GM21390 (cell line): ENCODE measurements around the gene SPNS3.

ENCODE experiments used
- ATAC-seq: cut with Tn5 transposase; IDR thresholded peaks from one replicate; pipeline ENCODE4 v1.9.1; 2021; ENCODE audit not compliant: unreplicated experiment

SPNS3 gene

DNA sequence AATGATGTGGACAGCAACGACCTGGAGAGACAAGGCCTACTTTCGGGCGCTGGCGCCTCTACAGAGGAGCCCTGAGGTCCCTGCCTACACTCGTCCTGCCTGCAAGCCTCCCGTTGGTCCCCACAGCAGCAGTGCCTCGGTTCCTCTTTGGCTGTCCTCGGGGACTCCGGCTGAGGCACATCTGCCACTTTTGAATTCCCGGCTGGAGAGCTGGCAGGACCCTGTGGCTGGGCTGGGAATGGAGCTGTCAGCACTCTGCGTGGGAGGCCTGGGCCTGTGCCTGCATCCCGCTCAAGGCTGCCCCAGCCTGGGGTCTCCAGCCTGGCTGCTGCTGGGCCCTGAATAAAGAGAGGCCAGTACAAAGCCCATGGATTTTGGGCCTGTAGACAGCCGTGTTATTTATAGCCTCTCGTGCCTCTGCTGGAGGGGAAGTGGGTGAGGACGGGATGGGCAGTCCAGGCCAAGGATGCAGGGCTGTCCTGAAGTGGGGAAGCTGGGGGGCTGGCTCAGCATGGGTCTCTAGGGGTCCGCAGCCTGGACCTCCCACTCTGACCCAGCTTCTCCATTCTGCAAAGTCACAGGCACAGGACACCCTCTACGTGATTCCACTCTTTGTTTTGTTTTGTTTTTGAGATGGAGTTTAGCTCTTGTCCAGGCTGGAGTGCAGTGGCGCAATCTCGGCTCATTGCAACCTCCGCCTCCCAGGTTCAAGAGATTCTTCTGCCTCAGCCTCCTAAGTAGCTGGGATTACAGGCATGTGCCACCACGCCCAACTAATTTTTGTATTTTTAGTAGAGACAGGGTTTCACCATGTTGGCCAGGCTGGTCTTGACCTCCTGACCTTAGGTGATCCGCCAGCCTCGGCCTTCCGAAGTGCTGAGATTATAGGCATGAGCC lies 54.3 kb downstream of the SPNS3 start:
- ATAC-seq = no peak

DNA sequence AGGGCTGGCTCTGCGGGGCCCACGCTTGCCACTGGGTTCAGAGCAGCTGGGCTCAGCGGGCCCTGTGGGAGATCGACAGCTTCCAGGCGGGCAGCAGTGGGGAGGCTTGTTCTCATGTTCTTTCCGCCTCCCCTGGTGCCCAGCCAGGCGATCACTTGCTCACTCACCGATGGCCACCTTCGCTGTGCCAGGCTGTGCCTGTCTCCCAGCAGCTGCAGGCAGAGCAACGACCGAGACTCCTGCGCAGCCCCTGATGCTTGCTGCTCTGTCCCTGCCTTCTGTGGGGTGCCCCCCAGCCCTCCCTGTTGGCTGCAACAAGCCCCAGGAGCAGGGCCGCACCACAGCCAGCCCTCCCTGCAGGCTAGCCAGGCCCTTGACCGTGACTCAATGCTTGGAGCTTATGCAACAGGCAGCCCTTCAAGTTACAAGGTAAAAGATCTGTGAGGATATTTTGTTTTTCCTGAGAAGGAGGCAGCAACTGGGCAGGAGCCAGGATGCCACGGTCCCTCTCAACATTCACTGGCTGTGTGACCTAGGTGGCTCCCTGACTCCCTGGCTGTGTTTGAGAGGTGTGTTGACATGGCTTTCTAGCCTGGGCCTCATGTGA lies 55.4 kb downstream of the SPNS3 start:
- no peak for ATAC-seq

DNA sequence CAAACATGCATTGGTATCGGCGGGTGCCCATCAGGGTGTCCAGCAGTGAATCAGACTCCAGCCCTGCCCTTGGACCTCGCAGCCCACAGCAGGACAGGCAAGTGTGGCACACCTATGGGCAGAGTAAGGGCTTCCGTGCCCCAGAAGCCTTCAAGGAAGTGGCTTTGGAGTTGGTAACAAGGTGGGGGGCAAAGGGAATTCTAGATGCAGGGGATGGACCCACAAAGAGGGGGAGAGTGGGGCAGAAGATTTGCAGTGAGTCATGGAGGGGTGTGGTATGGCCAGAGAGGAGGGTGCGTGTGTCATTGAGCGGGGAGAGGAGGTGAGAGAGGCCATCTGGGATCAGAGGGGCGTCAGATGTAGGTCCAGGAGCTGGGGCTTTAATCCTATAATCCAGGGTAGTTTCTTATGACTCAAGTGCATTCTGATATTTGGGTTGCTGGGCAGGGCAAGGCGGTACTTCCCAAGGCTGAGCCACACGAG lies 56.4 kb downstream of the SPNS3 start:
- no peak for ATAC-seq

DNA sequence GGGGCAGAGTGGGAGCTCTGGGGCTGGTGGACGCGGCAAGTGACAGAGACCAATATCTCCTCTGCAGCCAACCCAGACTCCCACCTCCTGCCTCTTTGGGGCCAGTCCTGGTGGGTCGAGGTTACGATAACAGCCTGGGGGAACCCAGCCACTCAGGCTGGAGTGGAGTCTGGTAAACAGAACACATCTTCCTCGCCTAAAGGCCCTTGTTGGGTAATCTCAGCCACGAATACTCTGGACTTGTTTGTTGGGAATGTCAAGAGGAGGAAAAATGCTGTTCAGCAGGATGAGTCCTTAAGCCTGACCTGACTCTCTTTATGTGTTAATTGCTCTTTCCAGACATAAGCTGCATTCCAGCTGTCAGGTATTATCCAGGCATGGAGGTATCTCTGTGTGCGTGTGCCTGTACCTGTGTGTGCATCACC lies 56.9 kb downstream of the SPNS3 start:
- no peak for ATAC-seq

DNA sequence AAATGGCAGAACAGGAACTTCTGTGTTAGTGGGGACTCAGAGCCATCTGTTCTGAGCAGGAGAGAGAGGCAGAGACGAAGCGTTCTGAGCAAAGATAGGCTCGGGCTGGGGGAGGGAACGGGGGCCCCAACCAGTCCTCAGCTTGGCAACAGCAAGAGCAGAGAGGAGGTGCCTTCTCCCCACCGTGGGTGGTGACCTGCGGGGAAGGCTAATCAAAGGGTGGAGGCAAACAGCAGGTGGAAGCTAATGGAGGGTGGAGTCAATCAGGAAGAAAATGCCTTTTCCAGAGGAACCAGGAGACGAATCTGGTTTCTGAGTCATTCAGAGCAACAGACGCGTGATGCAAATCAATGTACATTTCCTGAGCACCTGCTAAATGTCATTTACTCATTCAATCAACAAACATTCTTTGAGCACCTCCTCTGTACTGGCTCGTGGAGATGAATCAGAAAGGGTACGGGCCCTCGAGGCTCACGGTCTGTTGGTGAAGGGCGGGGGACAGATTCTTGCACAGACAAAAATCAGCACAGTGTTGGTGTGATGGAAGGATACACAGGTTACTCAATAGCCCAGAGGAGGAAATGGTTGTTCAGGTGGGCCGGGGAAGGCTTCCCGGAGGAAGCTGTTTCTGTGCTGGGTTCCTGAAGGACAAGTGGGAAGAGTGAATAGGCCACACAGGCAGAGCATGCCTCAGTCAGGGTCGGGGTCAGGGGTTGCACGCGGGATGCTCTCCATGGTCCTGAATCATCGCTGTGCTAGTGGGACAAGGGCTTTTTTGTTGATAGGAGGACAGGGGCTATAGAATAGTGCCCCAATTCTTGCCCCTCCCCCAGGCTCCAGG lies 59.2 kb downstream of the SPNS3 start:
- ATAC-seq = no peak

DNA sequence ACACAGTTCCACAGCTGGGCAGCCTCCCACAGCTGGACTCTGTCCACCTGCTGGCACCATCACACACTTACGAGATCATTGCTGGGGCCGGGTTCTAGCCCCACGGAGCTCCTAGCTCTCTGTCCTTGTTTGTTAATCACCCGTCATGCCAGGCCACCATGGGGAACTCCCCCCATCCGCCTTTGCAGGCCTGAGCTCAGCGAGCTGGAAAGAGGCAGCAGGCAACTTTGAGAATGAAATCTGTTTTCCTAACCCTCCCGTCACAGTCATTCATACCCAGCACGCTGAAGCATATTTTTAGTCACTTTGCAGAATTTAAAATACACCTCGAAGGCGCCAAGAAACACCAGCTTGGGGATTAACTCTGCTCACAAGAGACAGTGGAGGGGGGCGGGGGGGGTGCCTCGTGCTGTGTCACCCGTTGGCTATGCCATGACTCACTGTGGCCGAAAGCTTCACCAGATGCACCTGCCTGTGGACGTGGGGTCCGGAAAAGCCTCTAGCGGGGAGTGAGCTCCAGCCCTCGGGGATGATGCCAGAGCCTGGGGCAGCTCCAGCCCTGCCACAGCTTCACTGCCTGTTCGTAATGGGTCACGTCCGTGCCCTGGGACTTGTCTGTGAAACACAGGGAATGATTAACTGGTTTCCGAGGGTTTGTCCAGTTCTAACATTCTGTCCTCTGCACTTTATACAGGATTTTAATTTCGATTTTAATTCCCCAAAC lies 63.5 kb downstream of the SPNS3 start:
- ATAC-seq = no peak

DNA sequence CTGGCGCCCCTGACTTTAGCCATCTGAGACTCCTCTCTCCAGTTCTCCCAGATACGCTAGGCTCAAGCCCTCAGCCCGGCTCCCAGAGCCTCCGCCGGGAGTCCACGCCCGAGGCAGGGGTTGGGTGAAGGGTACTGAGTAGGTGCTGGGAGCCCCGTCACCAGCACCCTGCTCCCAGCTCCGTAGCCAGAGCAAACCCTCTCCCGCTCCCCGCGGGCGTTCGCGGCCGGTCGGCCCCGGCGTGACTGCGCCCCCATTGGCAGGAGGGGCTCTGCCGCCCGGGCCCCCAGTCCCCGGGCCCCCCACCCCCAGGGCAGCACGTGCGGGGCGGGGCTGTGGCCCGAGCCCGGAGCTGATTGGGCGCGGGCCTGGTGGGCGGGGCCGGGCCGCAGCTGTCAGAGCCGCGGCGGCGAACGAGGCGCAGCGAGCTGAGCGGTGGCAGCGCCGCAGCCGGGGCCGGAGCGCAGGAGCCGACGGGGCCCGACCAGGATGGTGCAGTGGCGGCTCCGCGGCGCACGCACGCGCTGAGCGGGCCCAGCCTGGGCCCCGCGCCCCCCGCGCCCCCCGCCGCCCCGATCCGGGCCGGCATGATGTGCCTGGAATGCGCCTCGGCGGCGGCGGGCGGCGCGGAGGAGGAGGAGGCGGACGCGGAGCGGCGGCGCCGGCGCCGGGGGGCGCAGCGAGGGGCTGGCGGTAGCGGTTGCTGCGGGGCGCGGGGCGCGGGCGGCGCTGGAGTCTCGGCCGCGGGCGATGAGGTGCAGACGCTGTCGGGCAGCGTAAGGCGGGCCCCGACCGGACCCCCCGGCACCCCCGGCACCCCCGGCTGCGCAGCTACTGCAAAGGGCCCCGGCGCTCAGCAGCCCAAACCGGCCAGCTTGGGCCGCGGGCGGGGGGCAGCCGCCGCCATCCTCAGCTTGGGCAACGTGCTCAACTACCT lies 65.0 kb downstream of the SPNS3 start, which contains the start of gene SPNS2:
Gene SPNS2 (plus strand): TSS at position 421 of the 937 bp plus-strand sequence. CDS start 167 bp downstream, at position 588.
- no peak for ATAC-seq

DNA sequence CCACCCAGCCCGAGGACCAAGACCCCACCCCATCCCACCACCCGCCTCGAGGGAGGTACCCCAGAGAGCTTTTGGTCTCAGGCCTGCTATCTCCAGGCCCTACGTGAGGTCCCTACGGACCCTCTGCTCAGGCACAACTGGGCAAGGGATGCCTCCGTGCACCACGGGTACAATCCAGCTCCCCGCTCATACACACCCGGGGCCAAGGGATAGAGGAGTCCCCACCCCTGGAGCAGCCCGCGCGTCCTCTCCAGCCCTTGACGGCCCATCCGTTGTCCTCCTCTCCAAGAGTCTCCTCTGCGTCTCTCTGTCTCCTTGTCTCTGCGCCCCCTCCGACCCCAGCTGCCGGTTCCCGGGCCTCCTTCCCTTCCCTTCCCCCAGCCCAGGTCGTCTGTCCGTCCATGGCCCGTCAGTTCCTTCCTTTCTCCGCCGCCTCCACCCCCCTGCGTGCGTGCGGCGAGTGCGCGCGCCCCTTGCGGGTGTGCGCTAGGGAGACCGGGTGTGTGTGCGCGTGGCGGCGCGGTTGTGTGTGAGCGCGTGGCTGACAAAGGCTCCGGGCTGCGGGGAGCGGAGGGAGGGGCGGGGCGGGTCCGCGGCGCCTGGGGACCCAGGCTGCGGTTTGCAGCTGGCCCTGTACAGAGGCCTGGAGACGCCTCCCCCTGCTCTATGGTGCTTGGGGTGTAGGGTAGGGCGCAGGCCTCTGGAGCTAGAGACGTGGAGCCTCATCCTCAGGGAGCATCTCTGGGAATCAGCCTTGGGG lies 65.9 kb downstream of the SPNS3 start:
- ATAC-seq = no peak

DNA sequence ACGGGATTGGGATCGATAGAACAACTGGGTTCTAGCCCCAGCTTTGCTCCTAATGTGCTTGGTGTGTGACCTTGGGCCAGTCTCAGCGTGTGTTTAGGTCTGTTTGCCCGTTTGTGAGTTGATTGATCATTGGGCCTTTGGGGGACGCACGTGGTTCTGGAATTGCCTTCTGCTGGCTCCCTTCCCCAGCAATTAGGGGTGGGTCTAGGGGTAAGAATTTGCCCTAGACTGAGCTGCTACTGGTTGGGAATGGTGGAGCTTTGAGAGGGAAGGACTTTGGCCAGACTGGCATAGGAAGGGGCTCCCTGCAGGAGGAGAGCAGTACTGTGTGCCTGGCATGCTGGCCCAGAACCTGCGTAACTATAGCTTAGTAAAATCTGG lies 66.4 kb downstream of the SPNS3 start:
- no peak for ATAC-seq

DNA sequence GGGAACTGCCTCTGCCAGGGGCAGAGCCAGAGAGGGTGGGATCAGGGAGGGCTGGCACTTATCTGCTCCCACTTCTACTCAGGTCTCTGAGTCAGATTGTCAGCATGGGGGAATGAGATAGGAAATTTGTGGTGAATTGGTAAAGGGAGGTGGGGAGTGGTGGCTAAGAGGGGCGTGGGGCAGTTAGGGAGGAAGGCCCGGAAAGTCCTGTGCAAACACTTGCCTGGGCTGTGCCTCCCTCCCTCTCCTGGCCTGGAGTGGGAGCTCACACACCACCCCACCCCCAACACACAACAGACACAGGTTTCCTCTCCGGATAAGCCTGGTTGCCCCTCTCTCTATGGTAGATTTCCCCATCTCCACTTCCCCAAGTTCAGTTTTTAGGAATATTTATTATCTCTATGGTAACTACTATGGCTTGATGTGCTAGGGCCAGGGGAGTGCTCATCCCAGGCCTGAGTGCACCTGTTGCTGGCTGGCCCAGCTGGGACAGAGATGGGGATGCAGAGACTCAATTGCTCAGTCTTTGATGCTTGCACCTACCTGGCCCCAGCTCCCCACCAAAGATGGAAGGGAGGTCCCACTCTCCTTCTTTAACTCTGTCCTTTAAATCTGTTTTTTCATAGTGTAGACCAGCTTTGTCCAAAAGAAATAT lies 67.7 kb downstream of the SPNS3 start:
- ATAC-seq = no peak

DNA sequence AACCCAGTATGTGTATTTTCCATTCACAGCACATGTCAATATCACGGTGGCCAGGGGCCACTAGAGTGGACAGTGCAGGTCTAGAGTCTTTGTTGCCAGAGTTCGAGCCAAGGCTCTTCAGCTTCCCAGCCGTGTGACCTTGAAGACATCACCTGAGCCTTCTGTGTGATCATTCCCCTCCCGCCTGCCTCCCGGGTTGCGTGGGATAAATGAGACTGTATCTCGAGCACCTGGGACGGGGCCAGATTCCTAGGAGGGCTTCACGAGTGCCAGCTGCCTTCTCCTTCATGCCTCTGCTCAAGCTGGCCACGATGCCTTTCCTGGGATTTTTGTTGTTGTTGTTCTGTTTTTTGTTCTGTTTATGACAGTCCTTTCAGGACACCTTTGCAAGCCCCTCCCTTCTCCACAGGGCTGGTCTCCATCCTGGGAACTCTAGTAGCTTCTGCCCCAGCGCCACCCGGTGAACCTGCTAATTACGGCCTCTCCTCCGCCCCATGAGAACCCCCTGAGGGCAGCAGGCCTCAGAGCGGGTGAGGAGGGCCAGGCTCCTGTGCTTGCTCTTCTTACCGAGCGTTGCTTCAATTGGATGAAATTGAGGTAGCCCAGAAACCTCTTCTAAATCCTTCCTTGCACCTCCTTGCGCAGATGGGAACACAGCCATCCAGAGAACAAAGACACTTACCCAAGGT lies 68.9 kb downstream of the SPNS3 start:
- ATAC-seq = no peak

DNA sequence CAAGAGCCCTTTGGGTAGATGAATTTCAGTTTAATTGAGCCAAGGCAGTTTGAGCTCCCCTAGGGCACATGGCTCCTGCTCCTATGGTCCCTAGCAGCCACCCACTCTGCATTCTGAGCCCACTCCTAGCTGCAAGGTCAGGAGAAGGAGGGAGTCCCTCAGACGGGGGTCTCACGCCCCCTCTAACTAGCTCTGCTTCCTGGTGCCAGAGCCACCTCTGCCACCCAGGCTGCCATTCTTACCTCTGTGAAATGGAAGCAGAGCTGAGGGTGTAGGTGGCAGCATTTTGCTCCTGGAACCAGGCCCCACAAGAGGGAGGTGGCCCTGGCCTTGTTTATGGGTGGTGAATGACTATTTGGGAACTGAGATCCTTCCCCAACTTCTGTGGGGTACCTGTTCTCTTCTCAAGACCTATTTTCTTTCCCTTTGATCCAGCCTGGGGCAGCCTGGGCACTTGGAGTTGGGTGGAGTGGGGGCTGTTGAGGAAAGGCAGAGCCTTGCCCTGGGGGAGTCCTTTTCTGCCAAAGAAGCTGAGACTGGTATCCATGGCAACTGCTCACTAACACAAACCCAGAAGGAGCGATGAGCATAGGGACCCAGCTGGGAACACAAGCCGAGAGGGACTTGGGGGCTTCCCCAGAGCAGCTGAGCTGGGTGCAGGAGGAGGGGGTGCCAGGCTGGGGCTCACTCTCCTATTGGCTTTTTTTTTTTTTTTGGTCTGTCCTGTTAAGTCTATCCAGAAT lies 69.7 kb downstream of the SPNS3 start:
- no peak for ATAC-seq

DNA sequence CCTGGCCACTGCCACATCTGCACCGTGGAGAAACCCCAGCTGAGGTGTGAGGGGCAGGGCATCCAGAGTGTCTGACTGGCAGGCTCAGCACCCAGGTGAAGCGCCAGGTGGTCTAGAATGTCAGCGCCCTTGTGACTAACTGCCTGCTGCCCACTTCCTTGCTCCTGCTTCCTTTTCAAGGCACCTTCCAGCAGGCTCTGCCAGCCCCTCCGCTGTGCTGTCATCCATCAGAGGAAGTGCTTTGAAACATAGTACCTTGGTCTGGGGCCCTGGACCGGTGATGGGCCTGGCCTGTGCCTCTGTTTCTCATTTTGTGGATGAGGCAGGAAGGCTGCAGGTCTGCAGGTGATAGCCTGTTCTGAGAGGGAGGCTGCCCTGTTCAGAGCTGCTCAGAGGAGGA lies 70.4 kb downstream of the SPNS3 start:
- ATAC-seq = no peak

DNA sequence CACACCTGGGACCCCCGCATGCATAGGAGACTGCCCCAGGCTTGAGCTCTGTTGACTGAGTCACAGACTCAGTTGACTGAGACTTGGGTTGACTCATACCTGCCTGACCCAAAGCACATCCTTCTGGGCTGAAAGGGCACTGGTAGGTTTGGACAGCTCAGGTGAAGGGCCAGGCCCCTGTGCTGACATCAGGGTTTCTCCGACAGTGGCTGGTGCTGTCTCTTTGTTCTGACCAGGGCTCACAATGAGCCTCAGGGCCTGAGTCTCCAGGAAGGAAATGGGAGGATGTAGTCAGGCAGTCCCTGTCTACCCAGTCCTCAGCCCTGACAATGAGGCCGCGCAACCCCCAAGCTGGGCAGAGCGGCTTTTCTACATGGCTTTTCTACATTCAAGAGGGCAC lies 71.4 kb downstream of the SPNS3 start:
- no peak for ATAC-seq

DNA sequence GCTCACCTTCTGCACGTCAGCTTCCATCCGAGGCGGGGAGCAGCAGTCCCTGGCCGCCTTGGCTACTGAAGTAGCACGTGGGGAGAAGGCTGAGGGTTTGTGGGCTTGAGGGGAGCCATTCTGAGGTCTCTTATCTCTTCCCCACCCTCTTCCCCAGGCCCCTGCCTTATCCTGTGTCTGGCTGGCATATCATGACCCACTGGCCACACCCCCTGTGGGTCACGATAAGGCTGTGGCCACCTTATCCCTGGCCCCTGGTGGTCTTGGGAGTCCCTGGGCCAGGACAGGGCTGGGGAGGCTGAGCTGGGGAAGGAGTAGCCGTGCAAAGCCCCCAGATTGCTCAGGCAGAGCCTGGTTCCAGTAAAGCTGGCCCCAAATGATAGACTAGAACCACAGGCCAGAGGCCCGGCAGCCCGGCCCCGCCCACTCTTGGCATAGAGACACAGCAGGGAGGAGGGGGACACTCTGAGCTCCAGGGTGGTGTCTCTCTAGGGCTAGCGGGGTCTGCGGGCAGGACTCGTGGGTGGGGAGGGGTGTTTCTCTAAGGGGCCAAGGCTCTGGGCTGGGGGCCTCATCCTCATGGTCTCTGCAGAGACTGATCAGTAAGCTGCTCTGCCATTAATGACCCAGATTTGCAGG lies 72.6 kb downstream of the SPNS3 start:
- no peak for ATAC-seq

DNA sequence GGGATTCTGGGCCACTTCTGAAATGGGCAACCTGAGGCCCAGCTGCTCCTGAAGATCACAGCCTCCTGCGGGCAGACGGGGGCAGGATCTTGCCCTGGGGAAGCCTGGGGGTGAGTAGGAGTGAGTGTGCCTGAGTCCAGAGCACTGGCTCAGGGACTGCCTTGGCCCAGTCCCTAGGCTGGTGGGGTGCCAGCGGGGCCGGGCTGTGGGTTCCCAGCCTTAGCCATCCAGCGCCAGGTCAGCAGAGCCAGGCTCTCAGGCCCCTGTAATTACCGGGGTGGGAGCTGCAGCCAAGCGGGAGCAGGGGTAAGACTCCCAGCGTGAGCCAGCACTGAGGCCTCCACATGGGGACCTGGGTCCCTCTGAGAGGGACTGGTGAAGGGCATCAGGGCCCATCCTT lies 73.2 kb downstream of the SPNS3 start:
- no peak for ATAC-seq
